ELR (cell line): Measurements from ENCODE around the gene LRRC27.
"Not testable (repeated sequence)": the region's sequence is repeated elsewhere in the genome, so short reads cannot be mapped to it uniquely, and the experiment has no call there.

Experiments
- DNase-seq: peaks from one replicate; pipeline ENCODE4 v3.0.0-alpha.2; 2015; ENCODE audit warnings: low read depth

The LRRC27 gene

GRCh38 chr10:132337854-132338253 lies 5.9 kb downstream of the LRRC27 start:
- DNase-seq: not testable (repeated sequence)

GRCh38 chr10:132338876-132339275 lies 6.9 kb downstream of the LRRC27 start:
- DNase-seq: no peak

GRCh38 chr10:132339276-132339675 lies 7.3 kb downstream of the LRRC27 start:
- no peak for DNase-seq

- no peak for DNase-seq
Observed at GRCh38 chr10:132341017-132341416, 9.0 kb downstream of the LRRC27 start.

GRCh38 chr10:132341781-132342180 lies 9.8 kb downstream of the LRRC27 start:
- DNase-seq: no peak

GRCh38 chr10:132342553-132342952 lies 10.6 kb downstream of the LRRC27 start:
- no peak for DNase-seq

- no peak for DNase-seq
Observed at GRCh38 chr10:132344386-132344785, 12.4 kb downstream of the LRRC27 start.

GRCh38 chr10:132345345-132345744 lies 13.4 kb downstream of the LRRC27 start:
- DNase-seq: no peak

- DNase-seq: no peak
Observed at GRCh38 chr10:132346806-132347205, 14.8 kb downstream of the LRRC27 start.

GRCh38 chr10:132347211-132347930 lies 15.4 kb downstream of the LRRC27 start:
- DNase-seq: no peak

GRCh38 chr10:132347931-132348267 lies 15.9 kb downstream of the LRRC27 start:
- DNase-seq: no peak

- no peak for DNase-seq
Observed at GRCh38 chr10:132349766-132350165, 17.8 kb downstream of the LRRC27 start.

GRCh38 chr10:132350391-132350790 lies 18.4 kb downstream of the LRRC27 start:
- DNase-seq: no peak

- no peak for DNase-seq
Observed at GRCh38 chr10:132350946-132351345, 19.0 kb downstream of the LRRC27 start.

GRCh38 chr10:132351611-132352010 lies 19.6 kb downstream of the LRRC27 start:
- no peak for DNase-seq

GRCh38 chr10:132352462-132353308 lies 20.7 kb downstream of the LRRC27 start:
- peak; percentile 58 for DNase-seq

GRCh38 chr10:132353456-132354355 lies 21.7 kb downstream of the LRRC27 start:
- DNase-seq: no peak

GRCh38 chr10:132354356-132355094 lies 22.5 kb downstream of the LRRC27 start:
- no peak for DNase-seq

GRCh38 chr10:132355297-132355696 lies 23.3 kb downstream of the LRRC27 start:
- DNase-seq: no peak

GRCh38 chr10:132355754-132356153 lies 23.8 kb downstream of the LRRC27 start:
- no peak for DNase-seq

- no peak for DNase-seq
Observed at GRCh38 chr10:132356621-132357195, 24.7 kb downstream of the LRRC27 start.
